Stimulated activated CD4-positive, alpha-beta T cell treated with anti-CD3 and anti-CD28 coated beads, Interleukin-4, amount 100 ng/mL, for 4 hours (primary cell): Measurements from ENCODE around the gene CFLAR.

Experiments used
- DNase-seq, 2 experiments: peaks; one replicate each; pipeline ENCODE4 v3.0.0-alpha.2; 2020

CFLAR gene

DNA sequence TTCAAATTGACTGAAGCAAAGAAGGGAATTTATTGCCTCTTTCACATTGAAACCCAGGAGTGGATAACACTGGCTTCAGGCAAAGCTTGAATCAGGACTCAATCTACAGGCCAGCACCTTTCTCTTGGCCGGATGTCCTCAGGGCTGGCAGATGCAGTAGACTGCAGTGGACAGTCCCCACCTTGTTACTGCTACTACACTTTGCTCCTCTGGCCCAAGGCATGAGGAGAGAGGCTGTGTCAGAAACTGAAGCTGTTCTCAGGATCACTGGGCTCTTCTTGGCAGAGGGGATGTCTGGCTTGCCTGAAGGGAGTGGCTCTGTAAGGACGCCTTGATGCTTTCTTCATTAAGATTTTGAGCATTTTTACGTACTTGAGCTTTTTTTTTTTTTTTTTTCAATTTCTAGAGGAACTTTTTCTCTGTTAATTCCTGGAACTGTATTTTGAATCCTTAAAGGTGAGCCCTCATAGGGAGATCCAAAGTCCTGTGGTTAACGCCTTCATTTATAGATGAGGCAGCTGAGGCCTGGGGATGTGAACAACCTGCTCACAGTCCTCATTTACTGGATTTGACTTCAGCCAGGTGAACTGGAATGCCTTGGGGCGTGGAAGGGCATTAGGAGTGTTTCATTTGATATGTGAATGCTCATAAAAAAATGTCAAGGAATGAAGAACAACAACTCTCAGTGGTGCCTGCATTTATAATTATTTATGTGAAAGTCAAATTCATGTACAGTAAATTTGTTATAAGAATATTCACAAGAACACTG, 103.5 kb downstream of the CFLAR start:
- no peak for DNase-seq

DNA sequence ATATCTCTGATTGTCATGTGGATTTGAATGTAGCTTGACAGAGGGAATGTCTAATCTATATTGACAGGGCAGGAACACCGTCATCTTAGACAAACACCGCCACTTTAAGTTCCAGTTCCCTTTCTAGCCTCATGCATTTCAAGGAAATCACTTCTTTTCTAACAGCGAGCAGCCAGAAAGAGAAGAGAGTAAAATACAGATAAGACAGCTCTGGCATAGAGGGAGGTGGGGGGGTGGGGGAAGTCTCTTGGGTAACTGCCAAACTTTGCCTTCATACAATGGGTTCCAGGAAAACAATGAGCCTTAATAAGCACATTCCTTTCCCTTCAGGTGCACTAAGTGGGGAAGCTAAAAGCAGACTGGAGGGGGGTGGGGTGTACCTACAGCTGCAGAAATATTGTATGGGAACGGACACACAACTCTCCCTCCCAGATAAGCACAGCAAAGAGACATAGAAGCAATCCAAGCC, 104.2 kb downstream of the CFLAR start:
- DNase-seq, result peak in 1 of 2 experiments; percentile 43

DNA sequence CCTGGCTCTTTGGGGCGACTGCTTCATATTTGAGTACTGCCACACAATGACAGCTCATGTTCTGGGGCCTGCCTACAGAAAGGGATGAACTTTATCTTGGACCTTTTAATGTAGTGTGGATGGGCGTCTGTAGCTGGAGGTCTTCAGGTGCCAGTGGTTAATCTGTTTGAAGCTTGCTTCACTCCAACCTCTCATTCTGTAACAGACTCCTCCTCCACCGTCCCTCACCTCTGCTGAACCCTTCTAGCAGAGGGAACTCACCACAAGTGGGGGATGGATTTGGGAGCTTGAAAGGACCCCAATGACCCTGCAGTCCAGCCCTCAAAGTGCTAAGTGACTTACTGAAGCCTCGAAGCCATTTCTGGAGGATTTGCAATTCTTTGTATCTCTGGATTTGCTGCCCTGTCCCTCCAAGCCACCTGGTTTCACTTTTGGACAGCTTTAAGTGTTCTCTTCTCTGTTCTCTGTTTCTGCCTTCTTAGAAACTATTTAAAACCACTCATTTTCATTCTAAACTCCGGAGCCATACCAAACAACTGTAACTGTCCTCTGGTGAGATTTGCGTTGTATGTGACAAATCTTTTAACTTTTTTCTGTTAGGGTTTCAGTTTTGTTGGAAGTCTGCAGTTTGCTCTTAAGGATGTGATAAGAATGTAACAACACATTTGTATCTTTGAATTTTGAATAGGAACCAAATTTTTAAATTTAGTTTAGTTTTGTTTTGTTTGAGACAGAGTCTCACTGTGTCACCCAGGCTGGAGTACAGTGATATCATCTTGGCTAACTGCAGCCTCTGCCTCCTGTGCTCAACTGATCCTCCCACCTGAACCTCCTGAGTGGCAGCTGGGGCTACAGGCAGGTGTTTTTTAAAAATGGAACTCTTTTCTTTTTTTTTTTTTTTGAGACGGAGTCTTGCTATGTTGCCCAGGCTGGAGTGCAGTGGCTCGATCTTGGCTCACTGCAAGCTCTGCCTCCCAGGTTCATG, 107.4 kb downstream of the CFLAR start:
- DNase-seq, result peak in 1 of 2 experiments; percentile 13
